Natural killer cell (primary cell): ENCODE measurements around the gene PKIG. TPM values are rescaled to one million over a fixed set of nuclear protein-coding genes. Genes with fewer than 3 reads are reported as not detected.

Experiments
- ATAC-seq, 3 donors: fragments of 150-1000 bp in 2 of 3; fragments of 200-7000 bp in 1 of 3; cut with Tn5 transposase; 1 replicate in 1 of 3; 2 replicates in 2 of 3; pipeline ENCODE4 v1.10.0; 2021; ENCODE audit warnings: mild to moderate bottlenecking in 2 of 3, moderate library complexity in 2 of 3
- DNase-seq, 2 donors: peaks; one replicate each; pipeline versions ENCODE4 v3.0.0 to v3.0.0-alpha.2; 2013 to 2021; ENCODE audit warnings: mixed read lengths in 1 of 2
- H3K27ac ChIP-seq: one replicate; pipeline ENCODE4 v1.5.1; 2013; ENCODE audit warnings: mild to moderate bottlenecking, low read length
- H3K27me3 ChIP-seq: one replicate; pipeline ENCODE4 v1.6.1; 2013; ENCODE audit warnings: low read length; ENCODE audit not compliant: control insufficient read depth, insufficient read depth
- H3K36me3 ChIP-seq: one replicate; pipeline ENCODE4 v1.6.1; 2013; ENCODE audit warnings: low read length; ENCODE audit not compliant: control insufficient read depth, insufficient read depth
- H3K4me1 ChIP-seq: one replicate; pipeline ENCODE4 v1.6.1; 2013; ENCODE audit warnings: low read length; ENCODE audit not compliant: control insufficient read depth, insufficient read depth
- H3K4me3 ChIP-seq: one replicate; pipeline ENCODE4 v1.5.1; 2013; ENCODE audit warnings: low read length
- H3K9me3 ChIP-seq: one replicate; pipeline ENCODE4 v1.6.1; 2013; ENCODE audit warnings: low read length; ENCODE audit not compliant: control insufficient read depth, insufficient read depth
- H3K27ac Mint-ChIP-seq, 2 donors: one replicate each; pipeline ENCODE4 v1.8.0; 2022; ENCODE audit warnings: mild to moderate bottlenecking in 2 of 2, mixed read lengths in 2 of 2, moderate library complexity in 1 of 2
- H3K27me3 Mint-ChIP-seq, 2 donors: one replicate each; pipeline ENCODE4 v1.8.0; 2022; ENCODE audit warnings: low read depth in 2 of 2, mixed read lengths in 2 of 2
- H3K36me3 Mint-ChIP-seq: one replicate; pipeline ENCODE4 v1.8.0; 2022; ENCODE audit warnings: mixed read lengths
- H3K4me1 Mint-ChIP-seq, 2 donors: one replicate each; pipeline ENCODE4 v1.8.0; 2022; ENCODE audit warnings: mixed read lengths in 2 of 2
- H3K4me3 Mint-ChIP-seq: one replicate; pipeline ENCODE4 v1.8.0; 2022; ENCODE audit warnings: mild to moderate bottlenecking, moderate library complexity, mixed read lengths
- H3K9me3 Mint-ChIP-seq, 2 donors: one replicate each; pipeline ENCODE4 v1.8.0; 2022; ENCODE audit warnings: mixed read lengths in 2 of 2
- WGBS: methylation state at CpG from one replicate; pipeline ENCODE4 v1.1.7; 2013; ENCODE audit warnings: missing lambda C conversion rate; ENCODE audit not compliant: insufficient coverage; 5-methylcytosine and 5-hydroxymethylcytosine counted together
- intact Hi-C: fragments of 100-400 bp; cut with micrococcal nuclease; formaldehyde crosslinking; loops from one replicate; pipeline ENCODE4 v1.14.2; 2022
- total RNA-seq, 4 donors: library from RNA; stranded (reverse); fragments of 120-200 nt in 1 of 4; gene quantifications; one replicate each; pipeline versions ENCODE4 v1.2.3 to v1.2.4, GENCODE V29; 2013 to 2022
- TF ChIP-seq, protein P1 (sequence below): fragments of 200-600 bp; IDR thresholded peaks from one replicate; pipeline ENCODE4 v1.8.0; 2022; ENCODE audit warnings: antibody characterized with exemption

Gene PKIG
- total RNA-seq, 3 donors from 2014 or later (not counting 1 experiment from before 2014, with no cell fraction given): 0.82 to 1.5 (median 1.5) TPM

DNA sequence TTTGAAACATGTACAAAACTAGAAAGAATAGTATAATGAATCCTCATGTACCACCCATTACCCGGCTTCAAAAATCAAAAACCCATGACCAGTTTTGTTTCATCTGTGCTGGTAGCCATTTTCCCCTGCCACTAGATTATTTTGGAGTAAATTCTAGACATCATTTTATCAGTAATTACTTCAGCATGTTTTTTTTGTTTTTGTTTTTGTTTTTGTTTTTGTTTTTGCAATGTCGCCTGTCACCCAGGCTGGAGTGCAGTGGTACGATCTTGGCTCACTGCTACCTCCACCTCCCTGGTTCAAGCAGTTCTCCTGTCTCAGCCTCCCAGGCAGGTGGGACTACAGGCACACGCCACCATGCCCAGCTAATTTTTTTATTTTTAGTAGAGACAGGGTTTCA, 8.0 kb upstream of the PKIG start:
- Mint-ChIP-seq H3K27me3 (no peaks in the 10 kb centered on the region), H3K36me3 (no peaks in the 10 kb centered on the region), H3K9me3 (no peaks in the 10 kb centered on the region), H3K4me3 (no peak overlapping the region), H3K27ac (no peak overlapping the region), H3K4me1 (peaks cover 22 to 30% of the 10 kb centered on the region in 2 donors)
- Histone ChIP-seq H3K27me3 (no peaks in the 10 kb centered on the region), H3K27ac (no peak overlapping the region), H3K36me3 (no peaks in the 10 kb centered on the region), H3K4me1 (peaks cover 20% of the 10 kb centered on the region), H3K9me3 (no peaks in the 10 kb centered on the region), H3K4me3 (no peak overlapping the region)
- 97% methylated on average over 4 of the region's 4 CpGs for WGBS
- ATAC-seq (no peak), DNase-seq (no peak)
- TF ChIP-seq, protein P1, sequence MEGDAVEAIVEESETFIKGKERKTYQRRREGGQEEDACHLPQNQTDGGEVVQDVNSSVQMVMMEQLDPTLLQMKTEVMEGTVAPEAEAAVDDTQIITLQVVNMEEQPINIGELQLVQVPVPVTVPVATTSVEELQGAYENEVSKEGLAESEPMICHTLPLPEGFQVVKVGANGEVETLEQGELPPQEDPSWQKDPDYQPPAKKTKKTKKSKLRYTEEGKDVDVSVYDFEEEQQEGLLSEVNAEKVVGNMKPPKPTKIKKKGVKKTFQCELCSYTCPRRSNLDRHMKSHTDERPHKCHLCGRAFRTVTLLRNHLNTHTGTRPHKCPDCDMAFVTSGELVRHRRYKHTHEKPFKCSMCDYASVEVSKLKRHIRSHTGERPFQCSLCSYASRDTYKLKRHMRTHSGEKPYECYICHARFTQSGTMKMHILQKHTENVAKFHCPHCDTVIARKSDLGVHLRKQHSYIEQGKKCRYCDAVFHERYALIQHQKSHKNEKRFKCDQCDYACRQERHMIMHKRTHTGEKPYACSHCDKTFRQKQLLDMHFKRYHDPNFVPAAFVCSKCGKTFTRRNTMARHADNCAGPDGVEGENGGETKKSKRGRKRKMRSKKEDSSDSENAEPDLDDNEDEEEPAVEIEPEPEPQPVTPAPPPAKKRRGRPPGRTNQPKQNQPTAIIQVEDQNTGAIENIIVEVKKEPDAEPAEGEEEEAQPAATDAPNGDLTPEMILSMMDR: no peak
- intact Hi-C loops: no loop called here

DNA sequence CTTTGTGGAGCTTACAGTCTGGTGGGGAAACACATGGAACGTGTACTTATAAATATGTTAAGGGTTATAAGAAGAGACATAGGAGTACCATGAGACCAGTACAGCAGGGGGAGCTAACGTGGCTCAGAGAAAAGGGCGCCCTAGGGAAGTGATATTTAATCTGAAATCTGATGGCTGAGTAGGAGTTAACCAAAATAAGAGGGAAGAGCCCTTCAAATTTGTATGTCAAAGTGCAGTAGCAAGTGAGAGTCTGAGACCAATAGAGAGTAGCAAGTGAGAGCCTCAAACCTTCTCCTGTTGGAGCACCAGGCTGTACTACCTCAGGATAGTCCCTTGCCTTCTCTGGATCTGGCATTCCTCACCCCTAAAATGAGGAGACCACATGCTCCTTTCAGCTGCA, 6.1 kb upstream of the PKIG start:
- no peaks in the 10 kb centered on the region for H3K27me3 Mint-ChIP-seq
- TF ChIP-seq, protein P1: peak; percentile 13
- Histone ChIP-seq H3K27me3 (no peaks in the 10 kb centered on the region), H3K36me3 (no peaks in the 10 kb centered on the region), H3K4me1 (peaks cover 36% of the 10 kb centered on the region), H3K9me3 (no peaks in the 10 kb centered on the region), H3K4me3 (no peak overlapping the region), H3K27ac (peak overlapping the region; percentile 31)
- ATAC-seq (peak; percentile 24 to 56 (median 50)), DNase-seq (peak in 1 of 2 donors; percentile 38)
- intact Hi-C loops: loop anchor here (1.0 to 5.0 kb wide), 2 partner anchors 34 to 54 kb away; partner anchors contain the start of gene SERINC3
- H3K27ac Mint-ChIP-seq: peak overlapping the region; percentile 79 to 86
- 28% methylated on average over 3 of the region's 3 CpGs for WGBS
- no peaks in the 10 kb centered on the region for H3K9me3 Mint-ChIP-seq
- peaks cover 41 to 47% of the 10 kb centered on the region in 2 donors for H3K4me1 Mint-ChIP-seq
- H3K4me3 Mint-ChIP-seq: peak overlapping the region; percentile 70
- no peaks in the 10 kb centered on the region for H3K36me3 Mint-ChIP-seq

DNA sequence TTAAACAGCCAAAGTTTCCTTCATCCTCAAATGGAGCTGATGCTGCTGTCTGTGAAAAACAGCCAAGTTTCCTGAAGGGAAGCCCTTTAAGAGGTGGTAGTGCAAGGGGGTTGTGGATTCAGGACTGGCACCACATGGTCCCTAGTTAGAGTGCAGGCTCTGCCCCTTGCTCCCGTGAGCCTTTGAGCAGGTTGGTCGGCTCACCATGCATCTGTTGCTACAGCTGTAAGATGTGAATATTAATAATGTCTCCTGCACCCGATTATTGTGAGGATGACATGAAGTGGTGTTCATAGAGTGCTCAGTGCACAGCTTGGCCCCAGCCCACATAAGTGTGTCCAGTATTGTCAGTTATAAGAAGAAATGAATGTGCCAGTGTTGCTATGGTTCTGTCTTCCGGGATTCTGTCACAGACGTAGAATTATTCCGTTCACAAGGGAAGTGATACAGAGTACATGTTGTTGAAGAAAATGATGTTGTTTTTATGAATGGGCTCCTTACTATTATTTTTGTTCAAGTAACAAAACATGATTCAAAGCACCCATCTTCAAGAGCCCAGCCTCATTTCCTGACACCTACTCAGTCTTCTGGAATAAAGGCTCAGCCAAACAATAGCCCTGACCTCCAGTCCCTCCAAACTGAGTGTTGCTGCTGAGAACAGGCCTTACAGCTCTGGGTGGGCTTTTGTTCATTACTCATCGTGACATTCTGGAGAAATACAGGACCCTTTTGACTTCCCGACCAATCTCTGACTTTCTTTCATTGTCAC, 2.9 kb upstream of the PKIG start:
- no peak for DNase-seq
- H3K4me1 ChIP-seq: peaks cover 36% of the 10 kb centered on the region
- Mint-ChIP-seq H3K4me3 (no peak overlapping the region), H3K4me1 (peaks cover 50 to 54% of the 10 kb centered on the region in 2 donors), H3K27ac (peak overlapping the region; percentile 56 to 72), H3K27me3 (no peaks in the 10 kb centered on the region), H3K9me3 (no peaks in the 10 kb centered on the region), H3K36me3 (no peaks in the 10 kb centered on the region)
- TF ChIP-seq, protein P1: no peak
- H3K36me3 ChIP-seq: no peaks in the 10 kb centered on the region
- no peaks in the 10 kb centered on the region for H3K9me3 ChIP-seq
- intact Hi-C loops: loop anchor here (5.0 kb wide), 1 partner anchor 57 kb away; the partner anchor contains the start of gene SERINC3
- H3K27me3 ChIP-seq: no peaks in the 10 kb centered on the region
- H3K27ac ChIP-seq: peak overlapping the region; percentile 46
- no peak overlapping the region for H3K4me3 ChIP-seq
- ATAC-seq: peak in 1 of 3 donors; percentile 51
- 73% methylated on average over 7 of the region's 8 CpGs for WGBS
